Measurements from ENCODE around the gene CIITA.

DNA sequence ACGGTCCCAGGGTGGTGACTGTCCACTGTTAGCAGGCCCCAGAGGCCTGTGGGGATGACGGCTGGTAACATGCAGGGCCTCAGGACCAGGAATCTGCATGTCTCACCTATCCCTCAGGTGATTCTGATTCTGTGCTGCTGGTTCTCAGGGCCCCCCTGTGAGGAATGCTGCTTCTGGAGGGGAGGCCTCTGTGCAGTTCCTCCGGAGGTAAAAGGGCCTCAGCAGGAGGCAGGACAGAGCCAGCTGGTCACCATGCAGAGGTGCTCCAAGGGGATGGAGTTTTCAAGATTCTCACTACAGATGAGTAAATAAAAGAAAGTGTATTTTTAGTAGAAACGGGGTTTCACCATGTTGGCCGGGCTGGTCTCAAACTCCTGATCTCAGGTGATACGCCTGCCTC is 101.1 kb downstream of the CIITA start:
- TF ChIP-seq, protein P1, sequence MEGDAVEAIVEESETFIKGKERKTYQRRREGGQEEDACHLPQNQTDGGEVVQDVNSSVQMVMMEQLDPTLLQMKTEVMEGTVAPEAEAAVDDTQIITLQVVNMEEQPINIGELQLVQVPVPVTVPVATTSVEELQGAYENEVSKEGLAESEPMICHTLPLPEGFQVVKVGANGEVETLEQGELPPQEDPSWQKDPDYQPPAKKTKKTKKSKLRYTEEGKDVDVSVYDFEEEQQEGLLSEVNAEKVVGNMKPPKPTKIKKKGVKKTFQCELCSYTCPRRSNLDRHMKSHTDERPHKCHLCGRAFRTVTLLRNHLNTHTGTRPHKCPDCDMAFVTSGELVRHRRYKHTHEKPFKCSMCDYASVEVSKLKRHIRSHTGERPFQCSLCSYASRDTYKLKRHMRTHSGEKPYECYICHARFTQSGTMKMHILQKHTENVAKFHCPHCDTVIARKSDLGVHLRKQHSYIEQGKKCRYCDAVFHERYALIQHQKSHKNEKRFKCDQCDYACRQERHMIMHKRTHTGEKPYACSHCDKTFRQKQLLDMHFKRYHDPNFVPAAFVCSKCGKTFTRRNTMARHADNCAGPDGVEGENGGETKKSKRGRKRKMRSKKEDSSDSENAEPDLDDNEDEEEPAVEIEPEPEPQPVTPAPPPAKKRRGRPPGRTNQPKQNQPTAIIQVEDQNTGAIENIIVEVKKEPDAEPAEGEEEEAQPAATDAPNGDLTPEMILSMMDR (IDR thresholded peaks at IDR 0.05) = no peak
- no peak for TF ChIP-seq POLR2A (IDR thresholded peaks at IDR 0.05)
